ENCODE results near the gene TNFSF15. TPM values are rescaled to one million over a fixed set of nuclear protein-coding genes. Genes with fewer than 3 reads are reported as not detected.

TNFSF15 gene
- total RNA-seq, 1 donor from 2014 or later: 0.22 TPM

GRCh38 chr9:114759512-114760341, 46.1 kb downstream of the TNFSF15 start:
- no peaks in the 10 kb centered on the region for H3K36me3 Mint-ChIP-seq (ENCODE audit: low read depth)
- no peak for TF ChIP-seq CTCF (IDR thresholded peaks at IDR 0.05)
- ChIA-PET CTCF (no interaction called here), POLR2A (no interaction called here)
- no peaks in the 10 kb centered on the region for H3K9me3 Mint-ChIP-seq
- H3K27me3 Mint-ChIP-seq: no peaks in the 10 kb centered on the region
- DNase-seq (no peak), ATAC-seq (ENCODE audit: low read depth) (no peak)
- no peak overlapping the region for H3K27ac Mint-ChIP-seq
- H3K4me3 Mint-ChIP-seq: no peak overlapping the region
- peaks cover 18% of the 10 kb centered on the region for H3K4me1 Mint-ChIP-seq
- intact Hi-C loops (cut with micrococcal nuclease): loop anchor here (2.0 kb wide), 1 partner anchor 15 kb away; no protein-coding TSS in a partner anchor

DNA sequence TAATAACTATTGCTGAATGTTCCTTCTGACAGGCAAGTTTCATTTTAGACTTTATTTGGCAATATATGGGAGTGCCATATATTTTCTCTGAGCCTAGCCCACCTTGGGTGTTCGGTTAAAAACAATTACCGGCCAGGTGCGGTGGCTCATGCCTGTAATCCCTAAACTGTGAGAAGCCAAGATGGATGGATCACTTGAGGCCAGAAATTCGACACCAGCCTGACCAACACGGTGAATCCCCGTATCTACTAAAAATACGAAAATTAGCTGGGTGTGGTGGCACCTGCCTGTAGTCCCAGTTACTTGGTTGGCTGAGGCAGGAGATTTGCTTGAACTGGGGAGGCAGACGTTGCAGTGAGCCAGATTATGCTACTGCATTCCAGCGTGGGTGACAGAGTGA, 47.9 kb downstream of the TNFSF15 start:
- ChIA-PET CTCF (no interaction called here), POLR2A (no interaction called here)
- no peaks in the 10 kb centered on the region for H3K27me3 Mint-ChIP-seq
- no peak overlapping the region for H3K4me3 Mint-ChIP-seq
- no peaks in the 10 kb centered on the region for H3K36me3 Mint-ChIP-seq (ENCODE audit: low read depth)
- intact Hi-C loops (cut with micrococcal nuclease): loop anchor here (2.0 kb wide), 1 partner anchor 17 kb away; no protein-coding TSS in a partner anchor
- no peak for DNase-seq
- H3K27ac Mint-ChIP-seq: no peak overlapping the region
- no peaks in the 10 kb centered on the region for H3K9me3 Mint-ChIP-seq
- peaks cover 32% of the 10 kb centered on the region for H3K4me1 Mint-ChIP-seq
- TF ChIP-seq CTCF (IDR thresholded peaks at IDR 0.05): no peak
- ATAC-seq (ENCODE audit: low read depth): no peak

GRCh38 chr9:114757395-114757794, 48.4 kb downstream of the TNFSF15 start:
- Mint-ChIP-seq H3K36me3 (ENCODE audit: low read depth) (no peaks in the 10 kb centered on the region), H3K27ac (no peak overlapping the region)

DNA sequence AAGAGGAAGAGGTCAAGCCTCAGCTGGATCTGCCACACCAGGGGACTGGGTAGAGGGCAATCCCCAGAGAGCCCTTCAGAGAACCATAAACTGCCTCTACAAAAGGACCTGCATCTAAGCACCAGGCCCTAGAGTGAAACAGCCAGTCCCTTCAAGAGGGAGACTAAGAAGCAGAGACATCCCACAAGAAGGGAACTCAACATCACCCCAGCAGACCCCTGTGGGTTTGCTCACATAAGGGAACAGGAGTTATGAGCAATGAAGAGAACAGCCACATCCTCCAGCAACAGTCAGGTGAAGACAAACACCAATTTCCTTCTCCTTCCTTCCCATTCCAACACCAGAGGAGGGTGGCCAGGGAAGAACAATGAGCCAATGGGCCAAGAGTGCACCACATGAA, 48.9 kb downstream of the TNFSF15 start:
- H3K27ac Mint-ChIP-seq: no peak overlapping the region
- CTCF ChIA-PET: interaction anchor here (1.0 kb wide), 1 partner anchor 150 kb away, joined by 4 read pairs; no protein-coding TSS in a partner anchor

More at GRCh38 chr9:114757395-114757794, 48.4 kb downstream of the TNFSF15 start:
- no peak for ATAC-seq (ENCODE audit: low read depth)
- CTCF ChIA-PET: interaction anchor here (1.0 kb wide), 1 partner anchor 149 kb away, joined by 4 read pairs; no protein-coding TSS in a partner anchor
- Mint-ChIP-seq H3K4me3 (no peak overlapping the region), H3K27me3 (no peaks in the 10 kb centered on the region), H3K9me3 (no peaks in the 10 kb centered on the region), H3K4me1 (peaks cover 32% of the 10 kb centered on the region)
- TF ChIP-seq CTCF (IDR thresholded peaks at IDR 0.05): no peak
- DNase-seq: no peak
- intact Hi-C loops (cut with micrococcal nuclease): no loop called here
- POLR2A ChIA-PET: no interaction called here

More for the DNA sequence above, 48.9 kb downstream of the TNFSF15 start:
- Mint-ChIP-seq H3K36me3 (ENCODE audit: low read depth) (no peaks in the 10 kb centered on the region), H3K4me1 (peaks cover 32% of the 10 kb centered on the region), H3K27me3 (no peaks in the 10 kb centered on the region), H3K4me3 (no peak overlapping the region), H3K9me3 (no peaks in the 10 kb centered on the region)
- ATAC-seq (ENCODE audit: low read depth): no peak
- intact Hi-C loops (cut with micrococcal nuclease): no loop called here
- POLR2A ChIA-PET: no interaction called here
- no peak for TF ChIP-seq CTCF (IDR thresholded peaks at IDR 0.05)
- DNase-seq: no peak
